HG02973 (cell line): ENCODE measurements around the gene TPD52L2.

Experiments
- ATAC-seq: cut with Tn5 transposase; IDR thresholded peaks from one replicate; pipeline ENCODE4 v1.9.1; 2021; ENCODE audit warnings: moderate library complexity; ENCODE audit not compliant: unreplicated experiment

TPD52L2 gene

GRCh38 chr20:63864978-63865640, at the start of gene TPD52L2:
Gene TPD52L2 (plus strand): TSS chr20:63865270. CDS start chr20:63865366, 96 bp downstream.
- peak; percentile 68 for ATAC-seq

GRCh38 chr20:63815615-63816253, 49.3 kb upstream of the TPD52L2 start:
- ATAC-seq, result no peak

GRCh38 chr20:63819224-63819921, 45.7 kb upstream of the TPD52L2 start:
- ATAC-seq, result no peak

GRCh38 chr20:63821811-63822210, 43.3 kb upstream of the TPD52L2 start:
- no peak for ATAC-seq

GRCh38 chr20:63822276-63822696, 42.8 kb upstream of the TPD52L2 start:
- ATAC-seq, result no peak

GRCh38 chr20:63823691-63824311, 41.3 kb upstream of the TPD52L2 start:
- ATAC-seq, result no peak

- no peak for ATAC-seq
These were observed 39.5 kb upstream of the TPD52L2 start for GRCh38 chr20:63825331-63826118.

GRCh38 chr20:63826753-63827152, 38.3 kb upstream of the TPD52L2 start:
- no peak for ATAC-seq

GRCh38 chr20:63828124-63828523, 36.9 kb upstream of the TPD52L2 start:
- ATAC-seq, result no peak

- ATAC-seq, result no peak
These were observed 36.5 kb upstream of the TPD52L2 start for GRCh38 chr20:63828545-63828944.

- ATAC-seq, result no peak
These were observed 36.1 kb upstream of the TPD52L2 start for GRCh38 chr20:63828951-63829350.

- ATAC-seq, result no peak
These were observed 35.5 kb upstream of the TPD52L2 start for GRCh38 chr20:63829603-63829944.

- no peak for ATAC-seq
These were observed 34.9 kb upstream of the TPD52L2 start for GRCh38 chr20:63829945-63830835.

GRCh38 chr20:63830841-63831588, 34.1 kb upstream of the TPD52L2 start, which contains the start of gene ZBTB46:
Gene ZBTB46 (minus strand): TSS chr20:63831264. CDS start chr20:63790757, 40,507 bp downstream.
- ATAC-seq, result no peak

- no peak for ATAC-seq
These were observed 33.5 kb upstream of the TPD52L2 start for GRCh38 chr20:63831646-63831992.

GRCh38 chr20:63831993-63832686, 32.9 kb upstream of the TPD52L2 start:
- ATAC-seq, result no peak

GRCh38 chr20:63833776-63834490, 31.1 kb upstream of the TPD52L2 start:
- ATAC-seq, result no peak

- ATAC-seq, result no peak
These were observed 30.6 kb upstream of the TPD52L2 start for GRCh38 chr20:63834491-63834880.
